ENCODE results near the gene PAGE2B. TPM values are rescaled to one million over a fixed set of nuclear protein-coding genes. Genes with fewer than 3 reads are reported as not detected.
A peak's percentile ranks its signal among the peaks of the same experiment; 100 is the strongest.

Gene PAGE2B
- total RNA-seq, 1 donor from 2014 or later = not detected

- no peaks in the 10 kb centered on the region for H3K36me3 Mint-ChIP-seq
- Histone ChIP-seq H3K4me1 (no peaks in the 10 kb centered on the region), H3F3A (ENCODE audit: low read depth) (no peaks in the 10 kb centered on the region), H3K4me3 (no peak within 1 kb of the TSS), H3K36me3 (no peaks in the 10 kb centered on the region), H4K20me1 (ENCODE audit: low read depth) (no peaks in the 10 kb centered on the region), H3K27me3 (no peaks in the 10 kb centered on the region), H2AFZ (replicated peaks) (no peak within 1 kb of the TSS), H3K9me3 (ENCODE audit: low read depth) (no peaks in the 10 kb centered on the region), H3K4me2 (no peak within 1 kb of the TSS), H3K79me2 (ENCODE audit: low read depth) (no peaks in the 10 kb centered on the region), H3K27ac (peak within 1 kb of the TSS; percentile 12), H3K9ac (no peak within 1 kb of the TSS)
- DNase-seq (ENCODE audit: low spot score) = no peak
- H3K27ac Mint-ChIP-seq = no peak within 1 kb of the TSS
- no peaks in the 10 kb centered on the region for H3K9me3 Mint-ChIP-seq
- TF ChIP-seq CTCF (IDR thresholded peaks at IDR 0.05) = no peak
- no peak for TF ChIP-seq EZH2 (IDR thresholded peaks at IDR 0.05)
- no peak for TF ChIP-seq EZH2phosphoT487 (IDR thresholded peaks at IDR 0.05)
- no peaks in the 10 kb centered on the region for H3K4me1 Mint-ChIP-seq
- H3K27me3 Mint-ChIP-seq (ENCODE audit: insufficient read depth, low read depth) = peaks cover 2% of the 10 kb centered on the region
- H3K4me3 Mint-ChIP-seq = no peak within 1 kb of the TSS
Observed at GRCh38 chrX:55030271-55031205, 44.3 kb upstream of the PAGE2B start, which contains the start of gene ALAS2. ALAS2 (minus strand) TSS chrX:55030977; CDS start chrX:55026000, 4,977 bp downstream.

- Histone ChIP-seq H3K9ac (no peak overlapping the region), H3K79me2 (ENCODE audit: low read depth) (no peaks in the 10 kb centered on the region), H3K4me2 (no peak overlapping the region), H3K9me3 (ENCODE audit: low read depth) (no peaks in the 10 kb centered on the region), H3F3A (ENCODE audit: low read depth) (no peaks in the 10 kb centered on the region), H3K27me3 (no peaks in the 10 kb centered on the region), H3K27ac (no peak overlapping the region), H3K4me1 (no peaks in the 10 kb centered on the region), H2AFZ (replicated peaks) (no peak overlapping the region), H3K36me3 (no peaks in the 10 kb centered on the region), H3K4me3 (no peak overlapping the region), H4K20me1 (ENCODE audit: low read depth) (no peaks in the 10 kb centered on the region)
- Mint-ChIP-seq H3K27me3 (ENCODE audit: insufficient read depth, low read depth) (peaks cover 2% of the 10 kb centered on the region), H3K4me3 (no peak overlapping the region), H3K4me1 (no peaks in the 10 kb centered on the region), H3K36me3 (no peaks in the 10 kb centered on the region), H3K9me3 (no peaks in the 10 kb centered on the region), H3K27ac (no peak overlapping the region)
- TF ChIP-seq EZH2phosphoT487 (IDR thresholded peaks at IDR 0.05) (no peak), EZH2 (IDR thresholded peaks at IDR 0.05) (no peak), CTCF (IDR thresholded peaks at IDR 0.05) (no peak)
- DNase-seq (ENCODE audit: low spot score) = no peak
Observed at GRCh38 chrX:55033429-55033828, 41.4 kb upstream of the PAGE2B start.

GRCh38 chrX:55039471-55039870, 35.4 kb upstream of the PAGE2B start:
- Mint-ChIP-seq H3K9me3 (peaks cover 8% of the 10 kb centered on the region), H3K27me3 (ENCODE audit: insufficient read depth, low read depth) (no peaks in the 10 kb centered on the region), H3K4me1 (no peaks in the 10 kb centered on the region), H3K36me3 (no peaks in the 10 kb centered on the region), H3K4me3 (no peak overlapping the region), H3K27ac (no peak overlapping the region)
- peaks cover 4% of the 10 kb centered on the region for H3K9me3 ChIP-seq (ENCODE audit: low read depth)
- no peaks in the 10 kb centered on the region for H4K20me1 ChIP-seq (ENCODE audit: low read depth)
- H3K4me1 ChIP-seq = no peaks in the 10 kb centered on the region
- DNase-seq (ENCODE audit: low spot score) = no peak
- no peaks in the 10 kb centered on the region for H3K79me2 ChIP-seq (ENCODE audit: low read depth)
- H3K27me3 ChIP-seq = no peaks in the 10 kb centered on the region
- H3K4me3 ChIP-seq = no peak overlapping the region
- no peak overlapping the region for H3K4me2 ChIP-seq
- TF ChIP-seq CTCF (IDR thresholded peaks at IDR 0.05) = no peak
- TF ChIP-seq EZH2 (IDR thresholded peaks at IDR 0.05) = no peak
- TF ChIP-seq EZH2phosphoT487 (IDR thresholded peaks at IDR 0.05) = no peak
- no peaks in the 10 kb centered on the region for H3K36me3 ChIP-seq
- H2AFZ ChIP-seq (replicated peaks) = no peak overlapping the region
- no peak overlapping the region for H3K9ac ChIP-seq
- no peak overlapping the region for H3K27ac ChIP-seq
- no peaks in the 10 kb centered on the region for H3F3A ChIP-seq (ENCODE audit: low read depth)

Measured in neural progenitor cell (in vitro differentiated cells).